Measurements from ENCODE around the gene ANKRD44. TPM values are rescaled to one million over a fixed set of nuclear protein-coding genes. Genes with fewer than 3 reads are reported as not detected.

ANKRD44 gene
- total and polyA plus RNA-seq, 2 of the 8 experiments (the other 6 are each of a cell fraction or from before 2014, with no cell fraction given), result 1.2 to 1.3 TPM

DNA sequence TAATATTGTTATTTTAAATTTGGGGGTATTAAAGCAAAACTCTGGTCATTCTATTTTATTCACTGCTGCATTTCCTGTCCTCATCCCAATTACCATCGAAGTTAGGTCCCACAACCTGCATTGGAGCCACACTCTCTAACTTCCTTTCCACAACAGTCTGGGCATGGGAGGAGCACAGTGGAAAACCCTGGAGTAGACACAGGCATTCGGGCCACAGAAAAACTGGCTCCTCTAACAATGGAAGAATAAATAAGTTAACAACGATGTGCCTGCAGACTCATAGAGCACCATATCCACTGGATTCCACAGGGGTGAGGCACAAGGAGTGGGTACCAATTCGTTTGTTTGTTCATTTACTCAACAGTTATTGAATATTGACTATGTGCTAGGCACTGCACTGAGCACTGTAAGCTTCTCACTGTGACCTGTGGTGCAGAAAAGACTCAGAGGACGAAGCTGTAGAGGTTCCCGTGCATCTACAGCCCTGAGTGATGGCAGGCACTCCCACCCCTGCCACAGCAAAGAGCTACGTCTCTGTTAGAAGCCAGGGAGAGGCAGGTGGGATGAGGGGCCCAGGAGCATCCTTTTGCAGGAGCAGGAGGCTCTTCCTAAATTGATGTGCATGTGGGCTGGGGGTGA, 229.9 kb downstream of the ANKRD44 start:
- H3K18ac ChIP-seq (ENCODE audit: extremely low read depth, low read length), result no peak overlapping the region
- H3K4me1 ChIP-seq (replicated peaks in 1 of 4; ENCODE audit: control insufficient read depth in 3 of 4, insufficient read depth in 4 of 4, low read length in 3 of 4), result no peaks in the 10 kb centered on the region; a peak in 1 of 7 replicates
- no peak overlapping the region for H2BK5ac ChIP-seq (ENCODE audit: low read depth, low read length)
- no peaks in the 10 kb centered on the region for H3K79me1 ChIP-seq (ENCODE audit: low read depth, low read length)
- H3K36me3 ChIP-seq (ENCODE audit: control insufficient read depth in 2 of 4, insufficient read depth in 4 of 4, low read length in 3 of 4), result no peaks in the 10 kb centered on the region
- no peaks in the 10 kb centered on the region for H4K20me1 ChIP-seq (replicated peaks in 1 of 2; ENCODE audit: control insufficient read depth in 1 of 2, insufficient read depth in 2 of 2, low read length in 2 of 2)
- H3K9ac ChIP-seq (replicated peaks in 1 of 4; ENCODE audit: extremely low read depth in 1 of 4, low read depth in 3 of 4, low read length in 3 of 4), result no peak overlapping the region
- H3K9me3 ChIP-seq (ENCODE audit: insufficient read depth in 2 of 2, low read depth in 1 of 2, low read length in 1 of 2), result no peaks in the 10 kb centered on the region
- H2BK12ac ChIP-seq (ENCODE audit: low read depth, low read length), result no peak overlapping the region
- DNase-seq (ENCODE audit: low read depth in 1 of 2, low spot score in 2 of 2), result no peak
- no peak overlapping the region for H4K91ac ChIP-seq (replicated peaks; ENCODE audit: insufficient read length, low read length)
- H3K56ac ChIP-seq (replicated peaks; ENCODE audit: insufficient read length, low read depth, low read length), result no peak overlapping the region
- no peak for TF ChIP-seq TAF7 (optimal IDR thresholded peaks at IDR 0.05; ENCODE audit: borderline replicate concordance, low read depth, low read length)
- no peak for TF ChIP-seq SP2 (IDR thresholded peaks at IDR 0.05; ENCODE audit: low read length)
- TF ChIP-seq SAP30 (IDR thresholded peaks at IDR 0.05; ENCODE audit: insufficient read depth, insufficient replicate concordance, low read length), result no peak
- TF ChIP-seq RBBP5 (IDR thresholded peaks at IDR 0.05; ENCODE audit: borderline replicate concordance, low read depth, low read length), result no peak
- TF ChIP-seq, protein P1, sequence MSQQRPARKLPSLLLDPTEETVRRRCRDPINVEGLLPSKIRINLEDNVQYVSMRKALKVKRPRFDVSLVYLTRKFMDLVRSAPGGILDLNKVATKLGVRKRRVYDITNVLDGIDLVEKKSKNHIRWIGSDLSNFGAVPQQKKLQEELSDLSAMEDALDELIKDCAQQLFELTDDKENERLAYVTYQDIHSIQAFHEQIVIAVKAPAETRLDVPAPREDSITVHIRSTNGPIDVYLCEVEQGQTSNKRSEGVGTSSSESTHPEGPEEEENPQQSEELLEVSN (IDR thresholded peaks at IDR 0.05), result no peak
- no peak for TF ChIP-seq RFX5 (IDR thresholded peaks at IDR 0.05; ENCODE audit: borderline replicate concordance, low read depth, low read length)
- no peak for TF ChIP-seq BRCA1 (IDR thresholded peaks at IDR 0.05; ENCODE audit: low read depth, low read length)
- TF ChIP-seq NANOG (IDR thresholded peaks at IDR 0.05; ENCODE audit: insufficient read depth, low read depth, low read length, poor library complexity, severe bottlenecking), result no peak
- H3K14ac ChIP-seq (ENCODE audit: insufficient read length), result no peak overlapping the region
- no peak overlapping the region for H3K27ac ChIP-seq (ENCODE audit: low read depth, low read length)
- 83% methylated on average over 7 of the region's 7 CpGs; no CpG with 5 or more reads in 1 of the 2 experiments for WGBS, 2 experiments (ENCODE audit: extremely low coverage in 1 of 2, insufficient coverage in 1 of 2, insufficient read length in 1 of 2, insufficient replicate concordance in 2 of 2, low coverage in 1 of 2, low lambda C conversion rate in 2 of 2, missing lambda C conversion rate in 1 of 2)
- H4K5ac ChIP-seq (ENCODE audit: insufficient read length, low read depth, low read length), result no peak overlapping the region
- POLR2A ChIA-PET (ENCODE audit: partially characterized antibody), result no interaction called here
- no peaks in the 10 kb centered on the region for H3K79me2 ChIP-seq (ENCODE audit: control insufficient read depth in 1 of 2, insufficient read depth in 2 of 2, low read length in 2 of 2)
- H2AFZ ChIP-seq (ENCODE audit: low read length), result peak overlapping the region; percentile 73; the same call in 1 of the 2 replicates
- H2BK20ac ChIP-seq (ENCODE audit: low read length), result no peak overlapping the region
- H3K23me2 ChIP-seq (ENCODE audit: low read depth, low read length), result no peaks in the 10 kb centered on the region; the same call in 1 of the 2 replicates
- no peak overlapping the region for H2AK5ac ChIP-seq (ENCODE audit: low read depth, low read length)
- no peak overlapping the region for H2BK15ac ChIP-seq (ENCODE audit: low read length)
- H3K23ac ChIP-seq (ENCODE audit: insufficient read length), result no peak overlapping the region
- no peak overlapping the region for H3K4me2 ChIP-seq (ENCODE audit: insufficient read depth in 1 of 2, low read depth in 2 of 2, low read length in 2 of 2)
- no peaks in the 10 kb centered on the region for H3K27me3 ChIP-seq (replicated peaks in 1 of 4; ENCODE audit: control insufficient read depth in 3 of 4, extremely low read depth in 1 of 4, insufficient read depth in 3 of 4, low read length in 3 of 4)
- no peak overlapping the region for H2BK120ac ChIP-seq (replicated peaks; ENCODE audit: low read depth, low read length)
- no peak overlapping the region for H3K4me3 ChIP-seq (ENCODE audit: extremely low read depth in 1 of 4, insufficient read depth in 2 of 4, low read depth in 3 of 4, low read length in 4 of 4)
- FAIRE-seq, result no peak
- H3K4ac ChIP-seq (replicated peaks; ENCODE audit: insufficient read length, low read depth, low read length), result no peak overlapping the region
- CTCF ChIA-PET (ENCODE audit: partially characterized antibody), result interaction anchor here (0.5 to 1.1 kb wide), 3 partner anchors 37 to 325 kb away, joined by 3 to 4 read pairs (median 3); no protein-coding TSS in a partner anchor
- no peak overlapping the region for H4K8ac ChIP-seq (ENCODE audit: extremely low read depth, insufficient read depth, low read length)

Measured in H1 (cell line).